ENCODE data around the gene POGZ.
A peak's percentile ranks its signal among the peaks of the same experiment; 100 is the strongest.

GRCh38 chr1:151435174-151435573, 24.1 kb downstream of the POGZ start:
- no peak for TF ChIP-seq MXI1 (IDR thresholded peaks at IDR 0.05; ENCODE audit: borderline replicate concordance, low read depth, low read length)
- no peak for TF ChIP-seq CTCF (conservative IDR thresholded peaks at IDR 0.05; ENCODE audit: low read depth, low read length)
- TF ChIP-seq USF2 (IDR thresholded peaks at IDR 0.05; ENCODE audit: low read depth, low read length): no peak
- TF ChIP-seq CEBPB (IDR thresholded peaks at IDR 0.05; ENCODE audit: low read depth, low read length): peak; percentile 87
- no peak for TF ChIP-seq POLR2A (IDR thresholded peaks at IDR 0.05; ENCODE audit: low read depth, low read length)
- no peak for TF ChIP-seq RAD21 (IDR thresholded peaks at IDR 0.05; ENCODE audit: low read length)
- TF ChIP-seq NFE2L2 (IDR thresholded peaks at IDR 0.05; ENCODE audit: low read depth, low read length): no peak
- no peak for TF ChIP-seq SMC3 (IDR thresholded peaks at IDR 0.05; ENCODE audit: low read depth, low read length)
- TF ChIP-seq ELK1 (IDR thresholded peaks at IDR 0.05; ENCODE audit: borderline replicate concordance, low read depth, low read length): no peak
- TF ChIP-seq RFX5 (IDR thresholded peaks at IDR 0.05; ENCODE audit: low read depth, low read length): no peak
- TF ChIP-seq FOS (IDR thresholded peaks at IDR 0.05; ENCODE audit: low read depth, low read length): no peak; the same call in 1 of the 2 replicates
- no peak for TF ChIP-seq BHLHE40 (IDR thresholded peaks at IDR 0.05; ENCODE audit: low read depth, low read length)

Data from IMR-90 (cell line).